PFSK-1 (cell line): ENCODE measurements around the gene TMEM37.

Experiments used
- FOXP2 ChIP-seq: optimal IDR thresholded peaks from 2 replicates; pipeline ENCODE3; 2011; ENCODE audit warnings: borderline replicate concordance, control low read depth, inconsistent platforms; ENCODE audit not compliant: insufficient read depth; ENCODE audit errors: extremely low read length, extremely low read depth
- POLR2AphosphoS5 ChIP-seq: IDR thresholded peaks from 2 replicates; pipeline ENCODE4 v1.6.1; 2012; ENCODE audit warnings: low read depth, mild to moderate bottlenecking, control low read depth, low read length, moderate library complexity
- REST ChIP-seq, 2 experiments: IDR thresholded peaks; 2 replicates each; pipeline versions ENCODE4 v1.6.1 to v1.8.0; 2011 to 2012; ENCODE audit warnings: low read depth in 2 of 2, low read length in 2 of 2, control low read depth in 1 of 2, inconsistent platforms in 1 of 2, mild to moderate bottlenecking in 1 of 2, moderate library complexity in 1 of 2; ENCODE audit not compliant: insufficient read depth in 1 of 2
- SIN3A ChIP-seq: IDR thresholded peaks from 2 replicates; pipeline ENCODE4 v1.6.1; 2012; ENCODE audit warnings: mild to moderate bottlenecking, low read length, moderate library complexity, borderline replicate concordance; ENCODE audit not compliant: insufficient read depth
- TAF1 ChIP-seq: IDR thresholded peaks from 2 replicates; pipeline ENCODE4 v1.6.1; 2012; ENCODE audit warnings: low read length, control low read depth, borderline replicate concordance; ENCODE audit not compliant: insufficient read depth

- TF ChIP-seq REST (IDR thresholded peaks at IDR 0.05; ENCODE audit: insufficient read depth in 1 of 2, low read depth in 2 of 2, low read length in 2 of 2) (no peak), POLR2AphosphoS5 (no peak), TAF1 (no peak), SIN3A (no peak), FOXP2 (no peak)
Measured at GRCh38 chr2:119428488-119429224, 3.0 kb upstream of the TMEM37 start.
